Thyroid gland (tissue), 4 donors: ENCODE measurements around the gene MET. TPM values are rescaled to one million over a fixed set of nuclear protein-coding genes. Genes with fewer than 3 reads are reported as not detected.

Source experiments
- DNase-seq, 2 donors: peaks; one replicate each; pipeline ENCODE4 v3.0.0-alpha.2; 2019
- H3K27ac ChIP-seq, 3 donors: fragments of 200-600 bp; sonication (generic); 1 replicate in 2 of 3; 2 replicates in 1 of 3; pipeline ENCODE4 v1.5.1; 2016 to 2019; ENCODE audit warnings: mild to moderate bottlenecking in 1 of 3, moderate library complexity in 1 of 3
- H3K27me3 ChIP-seq: fragments of 200-600 bp; sonication (generic); one replicate; pipeline ENCODE4 v1.5.1; 2019
- H3K36me3 ChIP-seq, 2 donors: fragments of 200-600 bp; sonication (generic); one replicate each; pipeline ENCODE4 v1.5.1; 2016 to 2019
- H3K4me1 ChIP-seq, 2 donors: fragments of 200-600 bp; sonication (generic); one replicate each; pipeline ENCODE4 v1.5.1; 2017 to 2019
- H3K4me3 ChIP-seq, 3 donors: fragments of 200-600 bp; sonication (generic); replicated peaks in 1 of 3; 1 replicate in 2 of 3; 2 replicates in 1 of 3; pipeline ENCODE4 v1.5.1; 2016; ENCODE audit warnings: mild to moderate bottlenecking in 1 of 3
- H3K9me3 ChIP-seq: fragments of 200-600 bp; sonication (generic); one replicate; pipeline ENCODE4 v1.5.1; 2017
- CTCF ChIP-seq, 6 experiments: fragments of 200-600 bp in 3 of 6; fragments of 450-650 bp in 3 of 6; sonication (generic) in 3 of 6; IDR thresholded peaks; one replicate each; pipeline ENCODE4 v1.5.1; 2016 to 2019; ENCODE audit warnings: antibody characterized with exemption in 6 of 6, mild to moderate bottlenecking in 2 of 6, inconsistent platforms in 1 of 6, moderate library complexity in 1 of 6
- POLR2A ChIP-seq, 2 donors: fragments of 450-650 bp; IDR thresholded peaks; one replicate each; pipeline ENCODE4 v1.6.1; 2017; ENCODE audit warnings: antibody characterized with exemption in 2 of 2, mild to moderate bottlenecking in 2 of 2, moderate library complexity in 1 of 2
- WGBS, 2 donors: methylation state at CpG; one replicate each; pipeline ENCODE4 v1.1.5; 2017; 5-methylcytosine and 5-hydroxymethylcytosine counted together
- intact Hi-C: fragments of 100-400 bp; cut with DNase I; formaldehyde crosslinking; loops from one replicate; pipeline ENCODE4 v1.15.1; 2023
- total RNA-seq, 4 donors: library from RNA; depleted of rRNA; stranded (reverse); fragments of >200 nt; gene quantifications; one replicate each; pipeline ENCODE4 v1.2.3, GENCODE V29; 2016

MET gene
- total RNA-seq, 4 donors from 2014 or later: 41.5 to 59.6 (median 52.7) TPM

GRCh38 chr7:116687801-116688201, 15.8 kb downstream of the MET start:
- TF ChIP-seq POLR2A (IDR thresholded peaks at IDR 0.05) (no peak), CTCF (IDR thresholded peaks at IDR 0.05) (no peak)
- intact Hi-C loops: no loop called here
- no peaks in the 10 kb centered on the region for H3K27me3 ChIP-seq
- H3K27ac ChIP-seq: peak overlapping the region in 2 of 3 donors; percentile 18 to 36
- H3K4me1 ChIP-seq: peaks cover 20 to 36% of the 10 kb centered on the region in 2 donors
- H3K9me3 ChIP-seq: no peaks in the 10 kb centered on the region
- H3K36me3 ChIP-seq: no peaks in the 10 kb centered on the region
- WGBS, 2 donors: 23 to 52% methylated on average over 7 of the region's 7 CpGs
- no peak overlapping the region for H3K4me3 ChIP-seq
- peak in 1 of 2 donors; percentile 11 for DNase-seq

- Histone ChIP-seq H3K4me1 (peaks cover 20 to 36% of the 10 kb centered on the region in 2 donors), H3K27me3 (no peaks in the 10 kb centered on the region), H3K9me3 (no peaks in the 10 kb centered on the region), H3K4me3 (no peak overlapping the region), H3K27ac (peak overlapping the region; percentile 26 to 63 (median 51)), H3K36me3 (no peaks in the 10 kb centered on the region)
- no peak for TF ChIP-seq POLR2A (IDR thresholded peaks at IDR 0.05)
- peak; percentile 44 to 45 for DNase-seq
- intact Hi-C loops: no loop called here
- 44 to 48% methylated on average over 4 of the region's 4 CpGs for WGBS, 2 donors
These were observed 17.8 kb downstream of the MET start for GRCh38 chr7:116689790-116690259.

GRCh38 chr7:116691664-116692063, 19.7 kb downstream of the MET start:
- Histone ChIP-seq H3K4me3 (no peak overlapping the region), H3K27me3 (no peaks in the 10 kb centered on the region), H3K9me3 (no peaks in the 10 kb centered on the region), H3K36me3 (no peaks in the 10 kb centered on the region), H3K4me1 (peaks cover 20 to 34% of the 10 kb centered on the region in 2 donors), H3K27ac (no peak overlapping the region)
- no peak for DNase-seq
- intact Hi-C loops: no loop called here
- 71 to 83% methylated on average over 3 of the region's 3 CpGs for WGBS, 2 donors
- TF ChIP-seq POLR2A (IDR thresholded peaks at IDR 0.05) (no peak), CTCF (IDR thresholded peaks at IDR 0.05) (no peak)

- no peaks in the 10 kb centered on the region for H3K36me3 ChIP-seq
- no peaks in the 10 kb centered on the region for H3K27me3 ChIP-seq
- H3K27ac ChIP-seq: no peak overlapping the region
- no peaks in the 10 kb centered on the region for H3K9me3 ChIP-seq
- intact Hi-C loops: no loop called here
- no peak for TF ChIP-seq POLR2A (IDR thresholded peaks at IDR 0.05)
- H3K4me1 ChIP-seq: peaks cover 10 to 26% of the 10 kb centered on the region in 2 donors
- WGBS, 2 donors: 87 to 94% methylated on average over 5 of the region's 5 CpGs
- no peak for DNase-seq
- no peak overlapping the region for H3K4me3 ChIP-seq
These were observed 20.7 kb downstream of the MET start for GRCh38 chr7:116692401-116693308.

GRCh38 chr7:116696707-116697106, 24.7 kb downstream of the MET start:
- intact Hi-C loops: no loop called here
- DNase-seq: no peak
- H3K36me3 ChIP-seq: no peaks in the 10 kb centered on the region
- no peaks in the 10 kb centered on the region for H3K27me3 ChIP-seq
- no peaks in the 10 kb centered on the region for H3K9me3 ChIP-seq
- no peak overlapping the region for H3K27ac ChIP-seq
- no peak overlapping the region for H3K4me3 ChIP-seq
- 88 to 99% methylated on average over 5 of the region's 5 CpGs for WGBS, 2 donors
- H3K4me1 ChIP-seq: no peaks in the 10 kb centered on the region
- TF ChIP-seq CTCF (IDR thresholded peaks at IDR 0.05) (no peak), POLR2A (IDR thresholded peaks at IDR 0.05) (no peak)

GRCh38 chr7:116697152-116697551, 25.2 kb downstream of the MET start:
- TF ChIP-seq POLR2A (IDR thresholded peaks at IDR 0.05): no peak
- no peak for TF ChIP-seq CTCF (IDR thresholded peaks at IDR 0.05)
- Histone ChIP-seq H3K9me3 (no peaks in the 10 kb centered on the region), H3K4me1 (peaks cover 0 to 2% of the 10 kb centered on the region in 2 donors), H3K4me3 (no peak overlapping the region), H3K36me3 (no peaks in the 10 kb centered on the region), H3K27ac (no peak overlapping the region), H3K27me3 (no peaks in the 10 kb centered on the region)
- intact Hi-C loops: no loop called here
- no peak for DNase-seq
- WGBS, 2 donors: 86 to 87% methylated on average over 1 of the region's 1 CpG
